NB4 (cell line): ENCODE data around the gene SLC15A3.

Source experiments
- CTCF ChIP-seq: IDR thresholded peaks from one replicate; pipeline ENCODE4 v1.5.1; 2012; ENCODE audit warnings: low read depth, low read length
- MAX ChIP-seq: IDR thresholded peaks from 2 replicates; pipeline ENCODE4 v1.6.1; 2011; ENCODE audit warnings: low read depth, low read length
- POLR2A ChIP-seq: IDR thresholded peaks from 2 replicates; pipeline ENCODE4 v1.6.1; 2011; ENCODE audit warnings: mild to moderate bottlenecking; ENCODE audit not compliant: insufficient read length; ENCODE audit errors: extremely low read depth

- no peak for TF ChIP-seq CTCF
- TF ChIP-seq MAX: no peak
- TF ChIP-seq POLR2A: no peak
These were observed 33.6 kb downstream of the SLC15A3 start for GRCh38 chr11:60918251-60918938.
